ENCODE measurements around the gene TCF4.

GRCh38 chr18:55515214-55515613 is 72.8 kb downstream of the TCF4 start:
- no peak for TF ChIP-seq CTCF (IDR thresholded peaks at IDR 0.05; ENCODE audit: insufficient read depth, low read length)
- TF ChIP-seq POLR2AphosphoS5 (IDR thresholded peaks at IDR 0.05; ENCODE audit: low read depth), result no peak
- TF ChIP-seq SPI1 (IDR thresholded peaks at IDR 0.05; ENCODE audit: borderline replicate concordance, low read depth), result no peak

All from HL-60 (cell line).